ENCODE data around the gene KRTAP12-2.
"Not testable (repeated sequence)": the region's sequence is repeated elsewhere in the genome, so short reads cannot be mapped to it uniquely, and the experiment has no call there.

Gene KRTAP12-2

GRCh38 chr21:44682580-44683151 lies 15.9 kb upstream of the KRTAP12-2 start:
- no peak for DNase-seq

GRCh38 chr21:44681861-44682579 lies 15.3 kb upstream of the KRTAP12-2 start, which contains the start of gene KRTAP12-1:
TSS of gene KRTAP12-1 (minus strand) at chr21:44682163. CDS start at chr21:44682123, 40 bp downstream.
- no peak for DNase-seq

- no peak for DNase-seq
These were observed 14.4 kb upstream of the KRTAP12-2 start for GRCh38 chr21:44681152-44681551.

GRCh38 chr21:44677881-44678280 lies 11.2 kb upstream of the KRTAP12-2 start:
- no peak for DNase-seq

- no peak for DNase-seq
These were observed 5.2 kb upstream of the KRTAP12-2 start for GRCh38 chr21:44671911-44672310.

- DNase-seq, result no peak
These were observed 4.1 kb upstream of the KRTAP12-2 start for GRCh38 chr21:44670642-44671432.

- DNase-seq, result no peak
These were observed 885 bp upstream of the KRTAP12-2 start for GRCh38 chr21:44667612-44668011.

GRCh38 chr21:44664691-44665090 lies 2.0 kb downstream of the KRTAP12-2 start:
- DNase-seq, result no peak

GRCh38 chr21:44661567-44661966 lies 5.2 kb downstream of the KRTAP12-2 start:
- not testable (repeated sequence) for DNase-seq

- no peak for DNase-seq
These were observed 7.7 kb downstream of the KRTAP12-2 start for GRCh38 chr21:44658913-44659595.

GRCh38 chr21:44658541-44658910 lies 8.2 kb downstream of the KRTAP12-2 start:
- DNase-seq, result no peak

GRCh38 chr21:44657635-44658540 lies 8.8 kb downstream of the KRTAP12-2 start, which contains the start of gene KRTAP12-3:
TSS of gene KRTAP12-3 (plus strand) at chr21:44657932. CDS start at chr21:44657980, 48 bp downstream.
- peak in 1 of 2 experiments; percentile 21 for DNase-seq

- DNase-seq, result no peak
These were observed 9.9 kb downstream of the KRTAP12-2 start for GRCh38 chr21:44656868-44657267.

GRCh38 chr21:44654576-44655175 lies 12.1 kb downstream of the KRTAP12-2 start, which contains the start of gene KRTAP12-4:
TSS of gene KRTAP12-4 (minus strand) at chr21:44654659. CDS start at chr21:44654614, 45 bp downstream.
- DNase-seq, result no peak

GRCh38 chr21:44653656-44654575 lies 12.8 kb downstream of the KRTAP12-2 start:
- DNase-seq, result peak; percentile 21 to 30

GRCh38 chr21:44653123-44653522 lies 13.6 kb downstream of the KRTAP12-2 start:
- no peak for DNase-seq

- no peak for DNase-seq
These were observed 15.6 kb downstream of the KRTAP12-2 start for GRCh38 chr21:44650973-44651675.

- DNase-seq, result no peak
These were observed 16.3 kb downstream of the KRTAP12-2 start for GRCh38 chr21:44650265-44650972.
